ENCODE results near the gene ARG2. TPM values are rescaled to one million over a fixed set of nuclear protein-coding genes. Genes with fewer than 3 reads are reported as not detected.

The ARG2 gene
- total and polyA plus RNA-seq, 9 of the 15 experiments (the other 6 are each of a cell fraction or from before 2014, with no cell fraction given): 6.2 to 75.0 (median 17.8) TPM

DNA sequence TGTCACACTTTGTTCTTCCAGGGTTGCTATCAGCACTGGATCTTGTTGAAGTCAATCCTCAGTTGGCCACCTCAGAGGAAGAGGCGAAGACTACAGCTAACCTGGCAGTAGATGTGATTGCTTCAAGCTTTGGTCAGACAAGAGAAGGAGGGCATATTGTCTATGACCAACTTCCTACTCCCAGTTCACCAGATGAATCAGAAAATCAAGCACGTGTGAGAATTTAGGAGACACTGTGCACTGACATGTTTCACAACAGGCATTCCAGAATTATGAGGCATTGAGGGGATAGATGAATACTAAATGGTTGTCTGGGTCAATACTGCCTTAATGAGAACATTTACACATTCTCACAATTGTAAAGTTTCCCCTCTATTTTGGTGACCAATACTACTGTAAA lies 31.0 kb downstream of the ARG2 start (continued):
- TF ChIP-seq, protein P1, sequence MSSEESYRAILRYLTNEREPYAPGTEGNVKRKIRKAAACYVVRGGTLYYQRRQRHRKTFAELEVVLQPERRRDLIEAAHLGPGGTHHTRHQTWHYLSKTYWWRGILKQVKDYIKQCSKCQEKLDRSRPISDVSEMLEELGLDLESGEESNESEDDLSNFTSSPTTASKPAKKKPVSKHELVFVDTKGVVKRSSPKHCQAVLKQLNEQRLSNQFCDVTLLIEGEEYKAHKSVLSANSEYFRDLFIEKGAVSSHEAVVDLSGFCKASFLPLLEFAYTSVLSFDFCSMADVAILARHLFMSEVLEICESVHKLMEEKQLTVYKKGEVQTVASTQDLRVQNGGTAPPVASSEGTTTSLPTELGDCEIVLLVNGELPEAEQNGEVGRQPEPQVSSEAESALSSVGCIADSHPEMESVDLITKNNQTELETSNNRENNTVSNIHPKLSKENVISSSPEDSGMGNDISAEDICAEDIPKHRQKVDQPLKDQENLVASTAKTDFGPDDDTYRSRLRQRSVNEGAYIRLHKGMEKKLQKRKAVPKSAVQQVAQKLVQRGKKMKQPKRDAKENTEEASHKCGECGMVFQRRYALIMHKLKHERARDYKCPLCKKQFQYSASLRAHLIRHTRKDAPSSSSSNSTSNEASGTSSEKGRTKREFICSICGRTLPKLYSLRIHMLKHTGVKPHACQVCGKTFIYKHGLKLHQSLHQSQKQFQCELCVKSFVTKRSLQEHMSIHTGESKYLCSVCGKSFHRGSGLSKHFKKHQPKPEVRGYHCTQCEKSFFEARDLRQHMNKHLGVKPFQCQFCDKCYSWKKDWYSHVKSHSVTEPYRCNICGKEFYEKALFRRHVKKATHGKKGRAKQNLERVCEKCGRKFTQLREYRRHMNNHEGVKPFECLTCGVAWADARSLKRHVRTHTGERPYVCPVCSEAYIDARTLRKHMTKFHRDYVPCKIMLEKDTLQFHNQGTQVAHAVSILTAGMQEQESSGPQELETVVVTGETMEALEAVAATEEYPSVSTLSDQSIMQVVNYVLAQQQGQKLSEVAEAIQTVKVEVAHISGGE (CRISPR knock-in tag; IDR thresholded peaks at IDR 0.05): no peak

DNA sequence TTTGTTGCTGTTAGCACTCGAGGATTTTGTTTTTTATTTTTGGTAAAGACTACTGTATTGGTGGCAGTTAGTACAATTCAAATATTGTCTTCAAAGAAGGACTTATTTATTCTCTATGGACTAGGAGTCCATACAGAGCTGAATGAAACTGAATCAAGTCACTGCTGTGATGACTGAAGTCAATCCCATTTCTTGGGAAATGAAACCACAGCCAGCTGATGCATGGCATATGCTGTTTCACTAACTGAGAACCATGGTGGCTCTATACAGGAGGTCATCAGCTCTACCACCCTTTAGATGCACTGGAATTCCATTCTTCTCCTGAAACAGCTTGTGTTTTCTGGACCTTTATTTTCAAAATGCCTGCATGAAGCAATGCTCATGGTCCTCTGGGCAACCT lies 32.5 kb downstream of the ARG2 start:
- Histone ChIP-seq H3K4me2 (ENCODE audit: insufficient read depth, low read length) (no peak overlapping the region), H3K27me3 (ENCODE audit: control insufficient read depth in 2 of 2, insufficient read depth in 2 of 2, low read length in 2 of 2) (no peaks in the 10 kb centered on the region), H2AFZ (ENCODE audit: low read depth, low read length) (no peak overlapping the region), H4K20me1 (replicated peaks; ENCODE audit: control insufficient read depth, insufficient read depth, low read length) (no peaks in the 10 kb centered on the region), H3K79me2 (ENCODE audit: control insufficient read depth, insufficient read depth, low read length) (no peaks in the 10 kb centered on the region), H3K4me1 (replicated peaks in 1 of 2; ENCODE audit: control insufficient read depth in 2 of 2, insufficient read depth in 2 of 2, low read length in 2 of 2) (no peaks in the 10 kb centered on the region), H3K27ac (ENCODE audit: extremely low read depth, low read depth, low read length) (no peak overlapping the region), H3K9me1 (ENCODE audit: control insufficient read depth, insufficient read depth, low read length) (no peaks in the 10 kb centered on the region), H3K4me3 (no peak overlapping the region), H3K36me3 (ENCODE audit: control insufficient read depth, insufficient read depth, low read length) (peaks cover 88% of the 10 kb centered on the region), H3K9ac (ENCODE audit: insufficient read depth in 1 of 2, low read depth in 2 of 2, low read length in 2 of 2) (no peak overlapping the region), H3K9me3 (replicated peaks; ENCODE audit: control insufficient read depth, insufficient read depth, low read depth, low read length) (no peaks in the 10 kb centered on the region)
- FAIRE-seq (no peak), ATAC-seq (no peak), DNase-seq (ENCODE audit: extremely low read depth in 1 of 4, low spot score in 3 of 4) (no peak)
- ChIA-PET CTCF (ENCODE audit: low intra/inter-chr PET ratio) (no interaction called here), POLR2A (interaction anchor here (1.5 to 1.9 kb wide), 3 partner anchors 8 to 32 kb away, joined by 4 to 7 read pairs (median 5); no protein-coding TSS in a partner anchor)
- WGBS (ENCODE audit: insufficient coverage, low coverage, missing lambda C conversion rate): 82% methylated on average over 1 of the region's 1 CpG
- TF ChIP-seq RBFOX2 (IDR thresholded peaks at IDR 0.05; ENCODE audit: low read depth, low read length): no peak
- TF ChIP-seq XRCC5 (IDR thresholded peaks at IDR 0.05; ENCODE audit: low read depth, low read length): no peak
- no peak for TF ChIP-seq ZKSCAN1 (IDR thresholded peaks at IDR 0.05; ENCODE audit: low read depth, low read length)
- no peak for TF ChIP-seq CBFB (CRISPR knock-in tag; IDR thresholded peaks at IDR 0.05)
- TF ChIP-seq ZNF586 (CRISPR knock-in tag; conservative IDR thresholded peaks at IDR 0.05): no peak
- TF ChIP-seq, protein P2, sequence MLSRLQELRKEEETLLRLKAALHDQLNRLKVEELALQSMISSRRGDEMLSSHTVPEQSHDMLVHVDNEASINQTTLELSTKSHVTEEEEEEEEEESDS (CRISPR knock-in tag; IDR thresholded peaks at IDR 0.05): no peak
- no peak for TF ChIP-seq RFX7 (CRISPR knock-in tag; IDR thresholded peaks at IDR 0.05)
- no peak for TF ChIP-seq PHF21A (IDR thresholded peaks at IDR 0.05; ENCODE audit: borderline replicate concordance, low read depth)
- intact Hi-C loops (cut with micrococcal nuclease) (no loop called here), in situ Hi-C loops (cut with MboI) (no loop called here)
- BruUV-seq (replicated peaks): no TSS peak
